Fibroblast of villous mesenchyme (primary cell): ENCODE results near the gene AHNAK2. TPM values are rescaled to one million over a fixed set of nuclear protein-coding genes. Genes with fewer than 3 reads are reported as not detected.
"Not testable (repeated sequence)": the region's sequence is repeated elsewhere in the genome, so short reads cannot be mapped to it uniquely, and the experiment has no call there.

ENCODE experiments used
- DNase-seq: peaks from one replicate; pipeline ENCODE4 v3.0.0-alpha.2; 2010; ENCODE audit warnings: low read depth
- H3K4me3 ChIP-seq: 2 replicates; pipeline ENCODE4 v1.5.1; 2011; ENCODE audit warnings: low read depth, mild to moderate bottlenecking, low read length
- total RNA-seq: library from RNA; depleted of rRNA; stranded (reverse); fragments of >200 nt; gene quantifications from 2 replicates; pipeline ENCODE4 v1.2.3, GENCODE V29; 2012
- TF ChIP-seq, protein P1 (sequence below): IDR thresholded peaks from 2 replicates; pipeline ENCODE4 v1.5.1; 2012; ENCODE audit warnings: low read depth, mild to moderate bottlenecking, low read length; ENCODE audit not compliant: insufficient read depth

The AHNAK2 gene
- total RNA-seq, 1 donor: 32.4 TPM

DNA sequence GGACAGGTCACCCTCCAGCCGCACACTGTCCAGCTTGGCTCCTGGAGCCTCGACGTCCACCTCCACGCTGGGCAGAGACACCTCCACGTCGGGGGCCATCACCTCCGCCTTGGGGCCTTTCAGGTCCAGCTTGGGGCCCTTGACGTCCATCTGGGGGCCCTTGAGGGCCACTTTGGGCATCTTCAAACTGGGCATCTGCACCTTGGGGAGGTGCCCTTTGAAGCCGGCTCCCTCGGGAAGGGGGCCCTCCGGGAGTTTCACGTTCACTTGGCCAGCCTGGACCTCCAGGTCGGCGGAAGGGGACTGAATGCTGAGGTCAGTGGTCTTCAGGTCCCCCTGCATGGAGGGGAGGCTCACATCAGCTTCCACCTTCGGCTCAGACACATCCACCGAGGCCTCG is 28.2 kb downstream of the AHNAK2 start:
- no peak overlapping the region for H3K4me3 ChIP-seq
- no peak for DNase-seq
- TF ChIP-seq, protein P1, sequence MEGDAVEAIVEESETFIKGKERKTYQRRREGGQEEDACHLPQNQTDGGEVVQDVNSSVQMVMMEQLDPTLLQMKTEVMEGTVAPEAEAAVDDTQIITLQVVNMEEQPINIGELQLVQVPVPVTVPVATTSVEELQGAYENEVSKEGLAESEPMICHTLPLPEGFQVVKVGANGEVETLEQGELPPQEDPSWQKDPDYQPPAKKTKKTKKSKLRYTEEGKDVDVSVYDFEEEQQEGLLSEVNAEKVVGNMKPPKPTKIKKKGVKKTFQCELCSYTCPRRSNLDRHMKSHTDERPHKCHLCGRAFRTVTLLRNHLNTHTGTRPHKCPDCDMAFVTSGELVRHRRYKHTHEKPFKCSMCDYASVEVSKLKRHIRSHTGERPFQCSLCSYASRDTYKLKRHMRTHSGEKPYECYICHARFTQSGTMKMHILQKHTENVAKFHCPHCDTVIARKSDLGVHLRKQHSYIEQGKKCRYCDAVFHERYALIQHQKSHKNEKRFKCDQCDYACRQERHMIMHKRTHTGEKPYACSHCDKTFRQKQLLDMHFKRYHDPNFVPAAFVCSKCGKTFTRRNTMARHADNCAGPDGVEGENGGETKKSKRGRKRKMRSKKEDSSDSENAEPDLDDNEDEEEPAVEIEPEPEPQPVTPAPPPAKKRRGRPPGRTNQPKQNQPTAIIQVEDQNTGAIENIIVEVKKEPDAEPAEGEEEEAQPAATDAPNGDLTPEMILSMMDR: no peak

DNA sequence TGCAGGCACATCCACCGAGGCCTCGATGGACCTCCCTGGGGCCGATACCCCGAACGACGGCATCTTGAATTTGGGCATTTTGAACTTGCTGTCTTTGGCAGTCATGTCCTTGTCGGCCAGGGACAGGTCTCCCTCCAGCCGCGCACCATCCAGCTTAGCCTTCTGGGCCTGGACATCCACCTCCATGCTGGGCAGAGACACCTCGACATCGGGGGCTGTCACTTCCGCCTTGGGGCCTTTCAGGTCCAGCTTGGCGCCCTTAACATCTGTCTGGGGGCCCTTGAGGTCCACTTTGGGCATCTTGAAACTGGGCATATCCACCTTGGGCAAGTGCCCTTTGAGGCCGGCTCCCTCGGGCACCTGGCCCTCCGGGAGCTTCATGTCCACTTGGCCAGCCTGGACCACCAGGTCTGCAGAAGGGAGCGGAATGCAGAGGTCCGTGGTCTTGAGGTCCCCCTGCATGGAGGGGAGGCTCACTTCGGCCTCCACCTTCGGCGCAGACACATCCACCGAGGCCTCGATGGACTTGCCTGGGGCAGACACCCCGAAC is 28.7 kb downstream of the AHNAK2 start:
- DNase-seq, H3K4me3 ChIP-seq: not testable (repeated sequence)

DNA sequence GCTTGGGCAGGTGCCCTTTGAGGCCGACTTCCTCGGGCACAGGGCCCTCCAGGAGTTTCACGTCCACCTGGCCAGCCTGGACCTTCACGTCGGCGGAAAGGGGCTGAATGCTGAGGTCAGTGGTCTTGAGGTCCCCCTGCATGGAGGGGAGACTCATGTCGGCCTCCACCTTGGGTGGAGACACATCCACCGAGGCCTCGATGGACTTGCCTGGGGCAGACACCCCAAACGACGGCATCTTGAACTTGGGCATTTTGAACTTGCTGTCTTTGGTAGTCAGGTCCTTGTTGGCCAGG is 29.5 kb downstream of the AHNAK2 start:
- no peak for DNase-seq
- no peak overlapping the region for H3K4me3 ChIP-seq
- TF ChIP-seq, protein P1: no peak

DNA sequence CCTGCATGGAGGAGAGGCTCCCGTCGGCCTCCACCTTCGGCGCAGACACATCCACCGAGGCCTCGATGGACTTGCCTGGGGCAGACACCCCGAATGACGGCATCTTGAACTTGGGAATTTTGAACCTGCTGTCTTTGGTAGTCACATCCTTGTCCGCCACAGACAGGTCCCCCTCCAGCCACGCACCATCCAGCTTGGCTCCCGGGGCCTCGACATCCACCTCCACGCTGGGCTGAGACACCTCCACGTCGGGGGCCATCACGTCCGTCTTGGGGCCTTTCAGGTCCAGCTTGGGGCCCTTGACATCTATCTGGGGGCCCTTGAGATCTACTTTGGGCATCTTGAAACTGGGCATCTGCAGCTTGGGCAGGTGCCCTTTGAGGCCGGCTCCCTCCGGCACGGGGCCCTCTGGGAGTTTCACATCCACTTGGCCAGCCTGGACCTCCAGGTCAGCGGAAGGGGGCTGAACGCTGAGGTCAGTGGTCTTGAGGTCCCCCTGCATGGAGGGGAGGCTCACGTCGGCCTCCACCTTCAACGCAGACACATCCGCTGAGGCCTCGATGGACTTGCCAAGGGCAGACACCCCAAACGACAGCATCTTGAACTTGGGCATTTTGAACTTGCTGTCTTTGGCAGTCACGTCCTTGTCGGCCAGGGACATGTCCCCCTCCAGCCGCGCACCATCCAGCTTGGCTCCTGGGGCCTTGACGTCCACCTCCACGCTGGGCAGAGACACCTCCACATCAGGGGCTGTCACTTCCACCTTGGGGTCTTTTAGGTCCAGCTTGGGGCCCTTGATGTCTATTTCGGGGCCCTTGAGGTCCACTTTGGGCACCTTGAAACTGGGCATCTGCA is 30.1 kb downstream of the AHNAK2 start:
- not testable (repeated sequence) for DNase-seq, H3K4me3 ChIP-seq

DNA sequence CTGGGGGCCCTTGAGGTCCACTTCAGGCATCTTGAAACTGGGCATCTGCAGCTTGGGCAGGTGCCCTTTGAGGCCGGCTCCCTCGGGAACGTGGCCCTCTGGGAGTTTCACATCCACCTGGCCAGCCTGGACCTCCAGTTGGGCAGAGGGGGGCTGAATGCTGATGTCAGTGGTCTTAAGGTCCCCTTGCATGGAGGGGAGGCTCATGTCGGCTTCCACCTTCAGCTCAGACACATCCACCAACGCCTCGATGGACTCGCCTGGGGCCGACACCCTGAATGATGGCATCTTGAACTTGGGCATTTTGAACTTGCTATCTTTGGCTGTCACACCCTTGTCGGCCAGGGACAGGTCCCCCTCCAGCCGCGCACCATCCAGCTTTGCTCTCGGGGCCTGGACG is 31.0 kb downstream of the AHNAK2 start:
- not testable (repeated sequence) for DNase-seq, H3K4me3 ChIP-seq

DNA sequence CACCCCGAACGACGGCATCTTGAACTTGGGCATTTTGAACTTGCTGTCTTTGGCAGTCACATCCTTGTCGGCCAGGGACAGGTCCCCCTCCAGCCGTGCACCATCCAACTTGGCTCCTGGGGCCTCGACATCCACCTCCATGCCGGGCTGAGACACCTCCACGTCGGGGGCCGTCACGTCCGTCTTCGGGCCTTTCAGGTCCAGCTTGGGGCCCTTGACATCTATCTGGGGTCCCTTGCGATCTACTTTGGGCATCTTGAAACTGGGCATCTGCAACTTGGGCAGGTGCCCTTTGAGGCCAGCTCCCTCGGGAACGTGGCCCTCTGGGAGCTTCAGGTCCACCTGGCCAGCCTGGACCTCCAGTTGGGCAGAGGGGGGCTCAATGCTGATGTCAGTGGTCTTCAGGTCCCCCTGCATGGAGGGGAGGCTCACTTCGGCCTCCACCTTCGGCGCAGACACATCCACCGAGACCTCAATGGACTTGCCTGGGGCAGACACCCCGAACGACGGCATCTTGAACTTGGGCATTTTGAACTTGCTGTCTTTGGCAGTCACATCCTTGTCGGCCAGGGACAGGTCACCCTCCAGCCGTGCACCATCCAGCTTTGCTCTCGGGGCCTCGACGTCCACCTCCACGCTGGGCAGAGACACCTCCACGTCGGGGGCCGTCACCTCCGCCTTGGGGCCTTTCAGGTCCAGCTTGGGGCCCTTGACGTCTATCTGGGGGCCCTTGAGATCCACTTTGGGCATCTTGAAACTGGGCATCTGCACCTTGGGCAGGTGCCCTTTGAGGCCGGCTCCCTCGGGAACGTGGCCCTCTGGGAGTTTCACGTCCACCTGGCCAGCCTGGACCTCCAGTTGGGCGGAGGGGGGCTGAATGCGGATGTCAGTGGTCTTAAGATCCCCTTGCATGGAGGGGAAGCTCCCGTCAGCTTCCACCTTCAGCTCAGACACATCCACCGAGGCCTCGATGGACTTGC is 31.9 kb downstream of the AHNAK2 start:
- H3K4me3 ChIP-seq, DNase-seq: not testable (repeated sequence)

DNA sequence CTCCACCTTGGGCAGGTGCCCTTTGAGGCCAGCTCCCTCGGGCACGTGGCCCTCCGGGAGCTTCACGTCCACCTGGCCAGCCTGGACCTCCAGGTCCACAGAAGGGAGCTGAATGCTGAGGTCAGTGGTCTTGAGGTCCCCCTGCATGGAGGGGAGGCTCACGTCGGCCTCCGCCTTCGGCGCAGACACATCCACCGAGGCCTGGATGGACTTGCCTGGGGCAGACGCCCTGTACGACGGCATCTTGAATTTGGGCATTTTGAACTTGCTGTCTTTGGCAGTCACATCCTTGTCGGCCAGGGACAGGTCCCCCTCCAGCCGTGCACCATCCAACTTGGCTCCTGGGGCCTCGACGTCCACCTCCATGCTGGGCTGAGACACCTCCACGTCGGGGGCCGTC is 32.9 kb downstream of the AHNAK2 start:
- not testable (repeated sequence) for H3K4me3 ChIP-seq, DNase-seq

DNA sequence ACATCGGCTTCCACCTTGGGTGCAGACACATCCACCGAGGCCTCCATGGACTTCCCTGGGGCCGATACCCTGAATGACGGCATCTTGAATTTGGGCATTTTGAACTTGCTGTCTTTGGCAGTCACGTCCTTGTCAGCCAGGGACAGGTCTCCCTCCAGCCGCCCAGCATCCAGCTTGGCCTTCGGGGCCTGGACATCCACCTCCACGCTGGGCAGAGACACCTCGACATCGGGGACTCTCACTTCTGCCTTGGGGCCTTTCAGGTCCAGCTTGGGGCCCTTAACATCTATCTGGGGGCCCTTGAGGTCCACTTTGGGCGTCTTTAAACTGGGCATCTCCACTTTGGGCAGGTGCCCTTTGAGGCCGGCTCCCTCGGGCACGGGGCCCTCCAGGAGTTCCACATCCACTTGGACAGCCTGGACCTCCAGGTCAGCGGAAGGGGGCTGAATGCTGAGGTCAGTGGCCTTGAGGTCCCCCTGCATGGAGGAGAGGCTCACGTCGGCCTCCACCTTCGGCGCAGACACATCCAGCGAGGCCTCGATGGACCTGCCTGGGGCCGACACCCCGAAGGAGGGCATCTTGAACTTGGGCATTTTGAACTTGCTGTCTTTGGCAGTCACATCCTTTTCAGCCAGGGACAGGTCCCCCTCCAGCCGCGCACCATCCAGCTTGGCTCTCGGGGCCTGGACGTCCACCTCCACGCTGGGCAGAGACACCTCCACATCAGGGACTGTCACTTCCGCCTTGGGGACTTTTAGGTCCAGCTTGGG is 33.6 kb downstream of the AHNAK2 start:
- DNase-seq: not testable (repeated sequence)

DNA sequence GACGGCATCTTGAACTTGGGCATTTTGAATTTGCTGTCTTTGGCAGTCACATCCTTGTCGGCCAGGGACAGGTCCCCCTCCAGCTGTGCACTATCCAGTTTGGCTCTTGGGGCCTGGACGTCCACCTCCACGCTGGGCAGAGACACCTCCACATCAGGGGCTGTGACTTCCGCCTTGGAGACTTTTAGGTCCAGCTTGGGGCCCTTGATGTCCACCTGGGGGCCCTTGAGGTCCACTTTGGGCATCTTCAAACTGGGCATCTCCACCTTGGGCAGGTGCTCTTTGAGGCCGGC is 34.2 kb downstream of the AHNAK2 start:
- not testable (repeated sequence) for DNase-seq, H3K4me3 ChIP-seq

More for the DNA sequence above, 33.6 kb downstream of the AHNAK2 start:
- not testable (repeated sequence) for H3K4me3 ChIP-seq

DNA sequence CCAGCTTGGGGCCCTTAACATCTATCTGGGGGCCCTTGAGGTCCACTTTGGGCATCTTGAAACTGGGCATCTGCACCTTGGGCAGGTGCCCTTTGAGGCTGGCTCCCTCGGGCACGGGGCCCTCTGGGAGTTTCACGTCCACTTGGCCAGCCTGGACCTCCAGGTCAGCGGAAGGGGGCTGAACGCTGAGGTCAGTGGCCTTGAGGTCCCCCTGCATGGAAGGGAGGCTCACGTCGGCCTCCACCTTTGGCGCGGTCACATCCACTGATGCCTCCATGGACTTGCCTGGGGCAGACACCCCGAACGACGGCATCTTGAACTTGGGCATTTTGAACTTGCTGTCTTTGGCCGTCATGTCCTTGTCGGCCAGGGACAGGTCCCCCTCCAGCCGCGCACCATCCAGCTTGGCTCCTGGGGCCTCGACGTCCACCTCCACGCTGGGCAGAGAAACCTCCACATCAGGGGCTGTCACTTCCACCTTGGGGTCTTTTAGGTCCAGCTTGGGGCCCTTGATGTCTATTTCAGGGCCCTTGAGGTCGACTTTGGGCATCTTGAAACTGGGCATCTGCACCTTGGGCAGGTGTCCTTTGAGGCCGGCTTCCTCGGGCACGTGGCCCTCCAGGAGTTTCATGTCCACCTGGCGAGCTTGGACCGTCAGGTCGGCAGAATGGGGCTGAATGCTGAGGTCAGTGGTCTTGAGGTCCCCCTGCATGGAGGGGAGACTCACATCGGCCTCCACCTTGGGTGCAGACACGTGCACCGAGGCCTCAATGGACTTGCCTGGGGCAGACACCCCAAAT is 34.8 kb downstream of the AHNAK2 start:
- H3K4me3 ChIP-seq, DNase-seq: not testable (repeated sequence)
